Limb (tissue), 2 donors: ENCODE results near the gene GPATCH8.
"Not testable (repeated sequence)": the region's sequence is repeated elsewhere in the genome, so short reads cannot be mapped to it uniquely, and the experiment has no call there.

Source experiments
- DNase-seq, 2 donors: peaks; one replicate each; pipeline ENCODE4 v3.0.0-alpha.2; 2016; ENCODE audit errors: extremely low spot score in 2 of 2

Gene GPATCH8

DNA sequence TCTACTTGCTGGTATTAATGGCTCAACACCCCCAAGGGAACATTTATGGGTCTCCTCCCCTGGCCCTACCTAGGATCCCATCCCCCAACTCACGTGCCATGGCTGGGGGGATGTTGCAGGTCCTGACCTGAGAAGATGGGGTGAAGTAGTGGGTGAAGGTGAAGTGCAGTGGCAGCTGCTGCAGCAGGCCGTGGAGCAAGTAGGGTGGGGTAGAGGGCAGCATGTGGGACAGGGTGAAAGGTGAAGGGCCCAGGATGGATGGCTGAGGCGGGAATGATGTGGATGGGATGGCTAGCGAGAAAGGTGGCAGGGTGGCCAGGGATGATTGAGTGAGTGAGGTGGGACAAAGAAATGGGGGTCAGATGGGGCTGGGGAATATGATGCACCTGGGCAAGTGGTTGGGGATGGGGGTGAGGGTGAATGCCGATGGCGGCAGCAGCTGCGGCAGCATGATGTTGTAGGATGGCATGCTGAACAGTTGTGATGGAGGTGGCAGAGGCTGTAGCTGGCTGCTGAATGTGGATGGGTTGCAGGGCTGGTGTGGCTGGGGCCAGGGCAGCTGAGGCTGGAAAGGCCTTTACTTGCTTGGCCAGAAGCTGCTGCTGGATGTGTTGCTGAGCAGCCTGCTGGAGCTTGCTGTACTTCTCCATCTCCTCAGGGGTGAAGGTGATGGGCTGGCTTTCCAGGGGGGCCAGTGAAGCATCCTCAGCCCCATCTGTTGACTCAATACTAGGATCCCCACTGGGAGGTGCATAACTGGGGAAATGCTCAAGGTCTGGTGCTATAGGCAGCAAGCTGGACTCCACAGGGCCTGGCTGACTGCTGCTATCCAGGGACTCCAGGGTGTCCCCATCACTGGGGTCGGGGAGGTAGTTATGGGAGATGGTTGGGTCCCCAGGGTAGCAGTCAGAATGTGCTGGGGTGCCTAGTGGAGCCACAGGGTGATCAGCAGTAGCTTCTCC is 105.4 kb downstream of the GPATCH8 start:
- DNase-seq, result no peak

DNA sequence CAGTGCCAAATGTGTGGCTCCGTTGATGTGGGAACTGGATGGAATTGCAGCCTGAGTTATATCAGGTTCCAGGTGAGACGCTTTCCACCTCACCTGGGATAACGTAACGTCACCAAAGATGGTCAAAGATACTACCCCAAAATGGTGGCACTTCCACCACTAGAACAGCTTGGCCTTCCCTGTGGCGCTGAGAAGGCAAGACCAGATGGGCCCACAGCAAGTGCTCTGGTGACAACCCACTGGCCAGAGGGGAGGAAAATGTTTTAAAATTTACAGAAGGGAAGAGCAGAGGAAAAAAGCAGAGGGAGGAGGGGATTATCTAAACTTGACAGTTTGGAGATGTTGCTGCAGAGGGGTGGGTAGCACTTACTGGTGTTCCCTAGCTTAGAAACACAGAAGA is 106.3 kb downstream of the GPATCH8 start:
- DNase-seq, result no peak

DNA sequence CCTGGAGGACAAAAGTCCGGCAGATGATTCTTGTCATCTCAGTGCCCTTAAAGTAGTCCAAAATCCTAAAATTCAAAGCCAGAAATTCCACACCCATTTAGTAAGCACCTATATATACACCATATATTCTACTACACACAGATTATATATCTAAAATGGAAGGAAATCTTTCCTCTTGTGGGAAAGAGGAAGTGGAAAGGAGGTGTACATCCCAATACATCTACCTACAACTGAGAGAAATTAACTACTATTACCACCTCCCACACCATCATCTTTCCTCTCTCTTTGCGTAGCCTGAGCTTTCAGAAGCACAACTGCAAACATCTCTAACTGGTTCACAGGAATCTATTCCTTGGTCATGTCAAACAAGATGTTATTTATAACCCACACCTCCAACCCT is 108.4 kb downstream of the GPATCH8 start:
- DNase-seq, result no peak

DNA sequence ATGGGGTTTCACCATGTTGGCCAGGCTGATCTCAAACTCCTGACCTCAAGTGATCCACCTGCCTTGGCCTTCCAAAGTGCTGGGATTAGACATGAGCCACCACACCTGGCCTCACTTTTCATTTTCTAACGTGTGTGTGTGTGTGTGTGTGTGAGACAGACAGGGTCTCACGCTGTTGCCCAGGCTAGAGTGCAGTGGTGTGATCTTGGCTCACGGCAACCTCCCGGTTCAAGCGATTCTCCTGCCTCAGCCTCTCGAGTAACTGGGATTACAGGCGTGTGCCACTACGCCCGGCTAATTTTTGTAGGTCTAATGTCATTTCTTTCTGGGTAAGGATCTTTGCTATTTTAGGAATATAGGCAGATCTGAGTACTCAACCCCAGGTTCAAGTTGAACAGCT is 109.1 kb downstream of the GPATCH8 start:
- DNase-seq, result not testable (repeated sequence)

DNA sequence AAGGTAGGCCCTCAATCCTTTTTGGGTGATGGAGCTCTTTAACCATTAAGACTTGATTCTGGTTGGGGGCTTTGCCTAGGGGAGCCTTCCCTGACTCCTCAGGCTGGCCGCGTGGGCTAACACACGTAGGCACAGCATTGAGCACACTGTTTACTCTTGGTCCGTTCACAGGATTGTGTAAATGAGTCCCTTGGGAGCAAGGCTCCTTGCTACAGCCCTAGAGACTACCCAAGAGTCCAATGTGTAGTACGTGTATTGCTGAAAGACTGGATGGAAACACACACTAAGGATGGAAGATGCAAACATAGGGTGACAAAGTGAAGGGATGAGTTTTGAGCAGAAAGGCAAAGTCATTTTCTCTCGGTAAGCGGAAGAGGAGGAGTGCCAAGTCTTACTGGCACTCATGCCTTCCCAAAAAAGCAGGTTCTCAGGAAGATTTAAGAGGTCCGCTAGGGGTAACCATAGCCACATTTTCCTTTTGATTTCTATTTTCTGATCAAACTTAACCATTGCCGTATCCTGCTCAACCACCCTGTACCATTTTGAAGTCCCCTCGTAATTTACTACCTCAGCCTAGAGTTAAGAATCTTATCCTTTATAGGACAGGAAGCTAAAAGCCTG is 112.8 kb downstream of the GPATCH8 start:
- no peak for DNase-seq

DNA sequence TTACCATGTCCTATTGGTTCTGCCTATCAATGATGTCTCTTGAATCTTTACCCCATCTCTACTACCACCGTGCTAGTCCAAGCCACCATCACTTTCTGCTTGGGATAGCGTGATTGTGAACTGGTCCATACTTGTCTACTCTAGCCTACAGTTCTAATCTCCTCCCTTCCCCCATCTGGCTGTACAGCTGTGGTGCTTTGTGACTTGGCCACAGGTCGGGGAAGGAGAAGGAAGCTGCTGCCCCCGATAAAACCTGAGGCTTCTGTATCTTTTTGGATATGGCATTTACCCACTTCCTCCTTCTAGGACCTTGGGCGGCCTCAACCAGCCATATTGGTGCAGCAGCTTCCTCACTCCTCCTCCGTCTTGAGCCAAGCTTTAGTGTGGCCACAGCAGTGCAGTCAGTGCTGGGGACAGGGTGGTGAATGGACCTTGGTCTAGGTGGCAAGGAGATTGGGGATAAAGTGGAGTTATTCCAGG is 113.4 kb downstream of the GPATCH8 start:
- no peak for DNase-seq

DNA sequence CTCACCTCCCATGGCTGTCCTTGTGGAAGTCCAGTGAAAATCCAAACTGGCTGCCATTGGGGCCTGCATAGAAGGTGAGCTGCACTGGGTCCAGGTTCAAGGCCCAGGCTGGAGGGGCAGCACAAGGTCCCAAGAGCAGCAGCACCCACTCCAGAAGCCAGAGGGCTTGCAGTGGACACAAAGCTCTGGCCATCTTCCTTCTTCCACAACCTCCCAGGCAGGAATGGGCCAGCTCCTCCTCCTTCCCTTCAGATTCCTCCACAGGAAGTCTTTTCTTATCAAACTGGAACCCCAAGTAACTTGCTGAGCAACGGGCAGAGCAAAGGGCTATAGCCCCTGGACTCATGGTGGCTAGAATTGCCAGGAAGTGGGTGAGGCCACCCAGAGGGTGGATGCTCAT is 113.9 kb downstream of the GPATCH8 start, which contains the start of gene ITGA2B:
ITGA2B (minus strand) TSS at position 369 of the 400 bp plus-strand sequence; CDS start at position 193, 176 bp downstream.
- no peak for DNase-seq

DNA sequence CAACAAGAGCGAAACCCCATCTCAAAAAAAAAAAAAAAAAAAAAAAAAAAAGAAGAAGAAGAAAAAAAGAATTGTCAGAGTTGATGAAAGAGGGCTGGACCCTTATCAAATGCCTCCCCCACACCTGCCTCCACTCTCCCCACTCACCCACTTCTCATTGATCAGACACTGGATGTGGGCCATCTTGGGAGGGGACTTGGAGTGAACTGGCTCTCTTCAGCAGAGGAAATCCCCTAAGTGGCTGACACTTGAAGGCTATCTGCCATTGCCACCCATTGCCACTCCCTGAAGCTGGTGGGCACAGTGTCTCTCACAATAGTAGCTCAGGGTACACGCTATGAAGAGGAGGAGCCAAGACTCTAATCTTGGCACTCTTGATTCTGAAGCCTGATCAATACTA is 115.4 kb downstream of the GPATCH8 start:
- no peak for DNase-seq

DNA sequence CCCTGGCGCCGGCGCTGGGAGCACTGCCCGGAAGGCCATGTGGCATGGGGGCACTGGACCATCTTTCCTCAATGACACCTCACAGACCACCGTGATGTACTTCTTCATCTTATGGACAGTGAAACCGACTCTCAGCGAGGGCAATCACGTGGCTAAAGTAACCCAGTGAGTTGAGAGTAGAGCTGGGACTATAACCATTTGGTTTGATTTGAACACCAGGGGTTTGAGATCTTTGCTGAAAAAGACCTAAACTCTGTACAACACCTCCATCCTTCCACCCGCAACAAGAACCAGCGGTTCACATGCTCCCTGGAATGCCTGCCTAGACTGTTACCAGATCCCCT is 117.1 kb downstream of the GPATCH8 start:
- no peak for DNase-seq

DNA sequence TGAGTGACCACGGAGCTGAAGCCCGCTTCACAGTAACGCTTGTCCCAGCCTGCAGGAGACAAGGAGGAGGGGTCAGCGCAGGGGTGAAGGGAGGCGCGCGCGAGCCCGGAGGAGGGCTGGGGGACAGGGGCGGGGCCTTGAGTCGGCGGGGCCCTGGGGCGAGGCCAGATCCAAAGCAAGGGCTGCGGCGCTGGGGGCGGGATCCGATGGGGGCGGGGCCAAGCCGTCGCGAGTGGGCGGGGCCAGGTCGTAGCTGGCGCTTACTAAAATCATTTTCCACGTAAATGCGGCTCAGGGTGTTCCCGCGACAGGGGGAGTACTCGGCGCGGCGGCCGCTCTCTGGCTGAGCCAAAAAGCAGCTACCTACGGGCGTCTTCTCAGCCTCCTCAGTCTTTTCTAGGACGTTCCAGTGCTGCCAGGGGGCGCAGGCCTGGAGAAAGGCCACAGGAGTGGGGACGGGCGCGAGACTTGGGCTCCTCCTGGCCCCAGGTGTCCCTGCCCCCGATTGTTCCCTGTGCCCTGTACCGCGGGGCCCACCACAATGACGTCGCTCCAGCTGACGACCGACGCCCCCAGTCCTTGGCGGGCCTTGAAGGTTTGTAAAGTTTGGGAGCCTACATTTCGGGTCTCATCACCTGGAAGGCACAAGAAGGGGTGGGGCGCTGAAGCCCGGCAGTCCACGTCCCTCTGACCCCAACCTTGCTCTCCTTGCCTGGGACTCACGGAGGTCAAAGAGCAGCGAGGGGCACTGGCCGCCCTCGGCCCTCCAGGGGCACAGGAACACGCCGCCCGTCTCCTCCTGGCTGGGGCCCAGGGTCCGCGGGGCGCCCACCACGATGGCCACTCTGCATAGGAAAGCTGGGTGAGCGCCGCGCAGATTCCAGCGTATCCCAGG is 117.7 kb downstream of the GPATCH8 start:
- peak; percentile 78 to 92 for DNase-seq

DNA sequence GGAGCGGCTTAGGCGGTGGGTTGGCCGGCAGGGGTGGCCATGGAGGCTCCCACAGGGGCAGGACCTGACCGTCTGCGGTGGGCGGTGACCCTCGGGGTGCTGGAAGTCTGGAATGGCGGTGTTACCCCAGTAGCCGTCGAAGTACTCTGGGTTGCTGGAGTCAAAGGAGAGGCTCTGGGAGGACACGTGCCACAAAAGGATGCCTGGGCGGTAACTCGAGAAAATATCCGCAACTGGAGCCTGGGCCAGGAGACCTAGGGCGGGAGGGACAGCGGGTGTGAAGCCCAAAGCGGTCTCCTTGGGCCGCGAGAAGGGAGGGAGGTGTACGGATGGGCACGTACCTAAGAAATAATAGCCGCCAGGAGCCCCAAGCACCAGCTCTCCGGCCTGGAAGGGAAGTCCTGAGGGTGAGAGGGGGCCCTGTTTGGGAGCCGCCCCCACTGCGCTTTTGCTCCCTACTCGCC is 118.4 kb downstream of the GPATCH8 start:
- no peak for DNase-seq

DNA sequence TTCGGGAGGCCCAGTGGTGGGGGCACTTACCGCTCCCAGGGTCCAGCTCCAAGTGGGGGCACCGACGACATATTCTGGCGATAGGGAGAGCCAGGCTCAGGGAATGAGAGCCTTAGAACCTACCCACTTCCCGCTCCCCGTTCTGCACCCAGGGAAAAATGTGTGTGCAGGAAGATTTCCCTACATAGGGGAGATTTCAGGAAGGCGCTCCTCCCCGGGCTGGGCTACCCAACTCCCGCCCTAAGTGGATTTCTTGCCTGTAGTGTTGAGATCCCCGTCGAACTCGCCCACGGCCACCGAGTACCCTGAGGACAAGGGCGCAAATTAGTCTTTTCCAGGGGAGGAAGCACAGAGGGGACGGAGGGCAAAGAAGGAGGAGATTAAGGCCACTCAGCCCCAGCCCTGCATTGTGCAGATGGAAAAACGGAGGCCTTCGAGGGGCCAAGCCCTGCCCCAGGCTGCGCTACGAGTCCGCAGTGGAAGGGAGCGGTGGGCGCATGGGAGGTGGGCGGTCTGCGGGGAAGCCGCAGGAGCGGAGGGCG is 118.9 kb downstream of the GPATCH8 start:
- DNase-seq, result no peak

DNA sequence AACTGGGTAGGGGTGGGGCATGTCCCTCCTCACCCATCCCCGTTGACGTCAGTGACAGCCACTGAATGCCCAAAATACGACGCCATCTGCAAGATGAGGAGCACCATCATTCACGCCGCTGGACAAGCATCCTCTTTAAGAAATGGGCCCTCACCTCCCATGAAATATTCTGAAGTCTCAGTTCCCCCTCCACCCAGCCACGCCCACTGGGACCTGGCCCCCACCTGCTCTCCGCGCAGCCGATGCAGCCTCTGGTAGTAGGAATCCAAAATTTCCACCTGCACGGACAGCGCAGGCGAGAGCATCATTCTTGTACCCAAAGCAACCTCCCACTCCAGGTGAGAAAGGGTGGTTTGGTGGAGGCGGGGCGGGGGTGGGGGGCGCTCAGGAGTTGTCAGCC is 119.3 kb downstream of the GPATCH8 start:
- DNase-seq, result no peak

DNA sequence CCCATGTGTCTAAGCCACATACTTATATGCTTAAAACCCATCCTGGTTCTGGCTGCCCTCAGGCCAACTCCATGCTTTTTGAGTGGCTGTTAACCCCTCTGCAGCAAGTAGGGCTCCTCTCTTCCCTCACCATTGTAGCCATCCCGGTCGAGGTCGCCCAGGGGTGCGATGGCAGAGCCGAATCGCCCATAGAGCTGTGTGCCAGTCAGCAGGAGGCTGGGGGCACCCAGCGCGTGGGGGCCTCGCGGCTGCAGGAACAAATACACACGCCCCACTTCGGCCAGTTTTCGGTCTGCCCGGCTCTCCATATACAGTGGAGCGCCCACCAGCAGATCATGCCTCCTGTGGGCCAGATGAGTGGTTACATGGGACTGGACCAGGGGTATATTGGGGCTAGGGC is 119.8 kb downstream of the GPATCH8 start:
- no peak for DNase-seq

DNA sequence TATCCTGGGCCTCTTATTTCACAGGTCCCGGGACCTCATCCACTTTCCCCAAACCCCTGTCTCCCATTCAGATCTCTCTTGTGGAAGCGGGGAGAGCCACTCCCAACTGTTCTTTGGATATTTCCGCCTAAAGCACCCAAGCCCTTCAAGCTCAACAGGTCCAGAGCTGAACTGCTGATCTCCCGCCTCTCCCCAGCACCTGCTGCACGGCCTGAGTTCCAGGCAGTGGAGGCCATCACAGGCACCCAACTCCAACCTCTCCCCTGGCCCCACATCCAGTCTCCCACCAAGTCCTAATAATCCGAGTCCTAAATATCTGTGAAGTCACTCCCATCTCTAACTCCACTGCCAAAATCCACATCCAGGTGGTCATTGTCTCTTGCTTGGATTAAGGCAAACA is 120.3 kb downstream of the GPATCH8 start:
- no peak for DNase-seq

DNA sequence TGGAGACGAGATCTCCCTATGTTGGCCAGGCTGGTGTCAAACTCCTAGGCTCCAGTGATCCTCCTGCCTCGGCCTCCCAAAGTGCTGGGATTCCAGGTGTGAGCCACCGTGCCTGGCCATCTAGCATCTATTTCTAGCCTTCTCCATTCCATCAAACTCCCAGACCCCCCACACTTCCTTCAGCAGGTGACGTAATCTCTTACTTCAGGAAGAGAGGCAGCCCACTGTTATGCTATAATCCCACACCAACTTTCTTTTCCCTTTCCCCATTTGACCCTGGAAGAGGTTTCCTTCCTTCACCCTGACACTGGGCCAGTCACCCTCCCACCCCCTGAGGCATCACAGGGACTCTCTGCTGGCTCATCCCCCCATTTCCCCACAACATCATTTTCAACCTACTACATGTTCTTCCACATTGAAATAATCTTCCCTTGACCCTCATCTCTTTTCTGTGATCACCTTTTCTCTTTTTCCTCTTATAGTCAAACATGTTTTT is 121.3 kb downstream of the GPATCH8 start:
- no peak for DNase-seq

DNA sequence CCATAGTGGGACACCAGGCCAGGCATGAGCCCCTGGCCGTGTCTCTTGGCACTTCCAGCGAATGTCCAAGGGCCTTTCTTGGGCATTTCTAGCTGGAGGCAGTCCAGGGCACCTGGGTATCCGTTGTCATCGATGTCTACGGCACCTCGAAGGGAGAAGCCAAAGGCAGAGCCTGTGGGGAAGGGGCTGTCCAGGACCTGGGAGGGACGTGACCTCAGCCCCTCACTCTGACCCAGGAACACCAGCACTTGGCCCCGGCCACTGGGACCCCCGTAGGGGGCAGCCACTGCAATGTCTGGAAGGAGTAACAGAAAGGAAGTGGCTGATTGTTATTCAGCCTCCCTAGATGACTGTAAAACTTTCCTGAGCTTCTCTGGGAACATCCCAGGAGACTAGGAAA is 122.4 kb downstream of the GPATCH8 start:
- no peak for DNase-seq

DNA sequence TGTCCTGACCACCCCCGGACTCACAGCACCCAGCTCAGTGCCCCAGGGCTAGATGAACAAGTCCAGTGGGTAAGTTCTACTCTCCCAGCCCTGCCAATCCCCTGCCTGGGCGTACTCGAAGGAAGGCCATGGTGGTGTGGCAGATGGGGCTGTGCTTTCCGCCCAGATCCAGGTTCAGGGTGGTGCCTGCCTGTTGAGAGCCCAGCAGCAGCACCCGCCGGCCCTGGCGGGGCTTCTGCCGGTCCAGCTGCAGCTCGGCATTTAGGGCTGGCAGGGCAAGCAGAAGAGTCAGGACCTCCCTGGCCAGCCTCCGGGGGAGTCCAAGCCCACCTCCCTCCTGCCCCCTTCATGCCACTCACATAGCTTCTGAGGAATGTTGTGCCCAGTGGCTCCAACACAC is 123.3 kb downstream of the GPATCH8 start:
- no peak for DNase-seq

DNA sequence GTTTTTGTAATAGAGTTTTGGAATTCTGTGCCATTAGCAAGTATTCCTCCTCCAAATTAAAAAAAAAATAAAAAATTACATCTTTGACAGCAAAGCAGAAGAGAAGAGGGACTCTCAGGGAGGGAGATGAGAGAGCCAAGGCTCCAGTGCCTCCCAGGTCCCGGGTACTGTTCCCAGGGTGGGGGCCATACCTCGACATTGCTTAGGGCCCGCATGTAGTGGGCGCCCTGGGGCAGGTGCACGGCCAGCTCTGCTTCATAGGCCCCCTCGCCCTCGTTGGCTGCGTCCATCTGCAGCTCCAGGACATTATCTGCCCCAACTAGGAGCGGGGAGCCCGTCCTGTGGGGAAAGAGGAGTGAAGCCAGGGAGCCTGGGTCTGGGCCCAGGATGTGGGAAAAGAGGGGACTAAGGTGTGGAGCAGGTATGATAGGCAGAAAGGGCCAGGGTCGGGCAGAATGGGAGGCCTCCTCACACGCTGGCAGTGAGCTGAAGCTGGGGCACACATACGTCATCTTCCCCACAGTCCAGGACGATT is 125.0 kb downstream of the GPATCH8 start:
- DNase-seq, result no peak

DNA sequence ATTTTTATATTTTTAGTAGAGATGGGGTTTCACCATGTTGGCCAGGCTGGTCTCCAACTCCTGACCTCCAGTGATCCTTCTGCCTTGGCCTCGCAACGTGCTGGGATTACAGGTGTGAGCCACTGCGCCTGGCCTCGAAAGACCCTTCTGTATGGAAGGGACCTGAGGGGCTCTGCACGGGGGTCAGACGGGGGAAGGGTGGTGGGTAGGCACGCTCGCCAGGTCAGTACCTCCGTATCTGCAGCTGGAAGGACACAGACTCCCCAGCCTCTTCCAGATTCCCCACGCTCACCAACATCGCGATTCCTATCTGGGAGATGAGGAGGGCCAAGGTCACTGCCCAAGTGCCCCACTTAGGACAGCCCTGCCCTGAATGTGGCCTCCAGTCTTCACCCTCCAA is 126.4 kb downstream of the GPATCH8 start:
- no peak for DNase-seq

DNA sequence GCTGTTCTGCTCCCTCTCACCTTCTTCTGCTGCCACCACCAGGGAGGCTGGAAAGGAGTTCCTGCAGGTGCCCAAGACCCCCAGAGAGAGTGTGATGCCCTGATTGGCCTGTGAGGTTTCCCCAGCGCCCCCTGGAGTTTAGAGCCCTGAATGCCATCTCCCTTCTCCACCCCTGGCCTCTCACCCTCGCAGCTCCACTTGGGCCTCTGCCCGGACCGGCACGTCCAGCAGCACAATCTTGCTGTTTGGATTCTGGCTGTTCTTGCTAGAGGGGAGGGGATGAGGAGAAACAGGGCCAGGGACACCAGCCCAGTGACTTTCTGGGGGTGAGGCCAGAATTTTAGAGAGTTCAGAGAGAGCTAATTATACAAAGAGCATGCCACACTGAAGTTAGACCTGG is 127.1 kb downstream of the GPATCH8 start:
- peak in 1 of 2 donors; percentile 49 for DNase-seq
